ENCODE results near the gene GIGYF2. TPM values are rescaled to one million over a fixed set of nuclear protein-coding genes. Genes with fewer than 3 reads are reported as not detected.

Gene GIGYF2
- total RNA-seq, 1 donor from 2014 or later, result 59.9 TPM

DNA sequence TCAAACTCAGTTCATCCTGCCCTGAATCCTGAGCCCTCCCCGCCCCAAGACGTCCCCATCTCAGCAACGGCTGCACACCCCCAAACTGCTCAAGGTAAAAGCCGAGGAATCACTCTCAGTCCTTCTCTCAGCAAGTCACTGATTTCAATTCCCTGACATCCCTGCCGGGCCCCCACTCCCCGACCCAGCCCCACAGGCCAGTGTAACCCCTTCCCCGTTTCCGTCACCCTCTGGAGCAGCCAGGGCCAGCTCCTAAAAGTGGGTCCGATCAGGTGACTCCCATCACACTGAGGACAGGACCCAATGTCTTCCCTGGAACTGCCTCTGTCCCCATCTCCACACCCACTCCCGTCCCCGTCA lies 193.4 kb downstream of the GIGYF2 start:
- Histone ChIP-seq H3K4me3 (no peak overlapping the region), H3K27ac (replicated peaks) (no peak overlapping the region), H3K9me3 (replicated peaks) (no peaks in the 10 kb centered on the region), H3K36me3 (no peaks in the 10 kb centered on the region), H3K4me1 (peaks cover 7% of the 10 kb centered on the region), H3K27me3 (ENCODE audit: low read depth) (peaks cover 91% of the 10 kb centered on the region)
- DNase-seq, result peak; percentile 11
- intact Hi-C loops (cut with micrococcal nuclease), result no loop called here
- no peak for TF ChIP-seq CTCF (IDR thresholded peaks at IDR 0.05; ENCODE audit: borderline replicate concordance)

- H3K27ac ChIP-seq (replicated peaks), result no peak overlapping the region
- TF ChIP-seq CTCF (IDR thresholded peaks at IDR 0.05; ENCODE audit: borderline replicate concordance), result no peak
- H3K4me1 ChIP-seq, result peaks cover 7% of the 10 kb centered on the region
- H3K9me3 ChIP-seq (replicated peaks), result no peaks in the 10 kb centered on the region
- H3K4me3 ChIP-seq, result peak overlapping the region; percentile 32
- intact Hi-C loops (cut with micrococcal nuclease), result no loop called here
- peak; percentile 12 for DNase-seq
- peaks cover 91% of the 10 kb centered on the region for H3K27me3 ChIP-seq (ENCODE audit: low read depth)
- H3K36me3 ChIP-seq, result no peaks in the 10 kb centered on the region
Observed at GRCh38 chr2:232890896-232891601, 193.9 kb downstream of the GIGYF2 start.

- Histone ChIP-seq H3K9me3 (replicated peaks) (no peaks in the 10 kb centered on the region), H3K4me1 (peaks cover 7% of the 10 kb centered on the region), H3K27ac (replicated peaks) (no peak overlapping the region), H3K36me3 (no peaks in the 10 kb centered on the region), H3K4me3 (no peak overlapping the region), H3K27me3 (ENCODE audit: low read depth) (peaks cover 86% of the 10 kb centered on the region)
- intact Hi-C loops (cut with micrococcal nuclease), result no loop called here
- TF ChIP-seq CTCF (IDR thresholded peaks at IDR 0.05; ENCODE audit: borderline replicate concordance), result no peak
- DNase-seq, result no peak
Observed at GRCh38 chr2:232891621-232892071, 194.5 kb downstream of the GIGYF2 start.

- intact Hi-C loops (cut with micrococcal nuclease), result no loop called here
- Histone ChIP-seq H3K36me3 (no peaks in the 10 kb centered on the region), H3K4me3 (no peak overlapping the region), H3K9me3 (replicated peaks) (no peaks in the 10 kb centered on the region), H3K27ac (replicated peaks) (no peak overlapping the region), H3K27me3 (ENCODE audit: low read depth) (peaks cover 80% of the 10 kb centered on the region), H3K4me1 (peaks cover 7% of the 10 kb centered on the region)
- no peak for DNase-seq
- no peak for TF ChIP-seq CTCF (IDR thresholded peaks at IDR 0.05; ENCODE audit: borderline replicate concordance)
Observed at GRCh38 chr2:232892221-232892620, 195.1 kb downstream of the GIGYF2 start.

GRCh38 chr2:232892843-232893242 lies 195.7 kb downstream of the GIGYF2 start:
- no peak for TF ChIP-seq CTCF (IDR thresholded peaks at IDR 0.05; ENCODE audit: borderline replicate concordance)
- DNase-seq, result peak; percentile 5
- intact Hi-C loops (cut with micrococcal nuclease), result no loop called here
- H3K4me1 ChIP-seq, result peaks cover 7% of the 10 kb centered on the region
- H3K9me3 ChIP-seq (replicated peaks), result no peaks in the 10 kb centered on the region
- no peak overlapping the region for H3K27ac ChIP-seq (replicated peaks)
- peaks cover 74% of the 10 kb centered on the region for H3K27me3 ChIP-seq (ENCODE audit: low read depth)
- H3K4me3 ChIP-seq, result no peak overlapping the region
- H3K36me3 ChIP-seq, result no peaks in the 10 kb centered on the region
